Measurements from ENCODE around the gene KIFC1.
A peak's percentile ranks its signal among the peaks of the same experiment; 100 is the strongest.

KIFC1 gene

DNA sequence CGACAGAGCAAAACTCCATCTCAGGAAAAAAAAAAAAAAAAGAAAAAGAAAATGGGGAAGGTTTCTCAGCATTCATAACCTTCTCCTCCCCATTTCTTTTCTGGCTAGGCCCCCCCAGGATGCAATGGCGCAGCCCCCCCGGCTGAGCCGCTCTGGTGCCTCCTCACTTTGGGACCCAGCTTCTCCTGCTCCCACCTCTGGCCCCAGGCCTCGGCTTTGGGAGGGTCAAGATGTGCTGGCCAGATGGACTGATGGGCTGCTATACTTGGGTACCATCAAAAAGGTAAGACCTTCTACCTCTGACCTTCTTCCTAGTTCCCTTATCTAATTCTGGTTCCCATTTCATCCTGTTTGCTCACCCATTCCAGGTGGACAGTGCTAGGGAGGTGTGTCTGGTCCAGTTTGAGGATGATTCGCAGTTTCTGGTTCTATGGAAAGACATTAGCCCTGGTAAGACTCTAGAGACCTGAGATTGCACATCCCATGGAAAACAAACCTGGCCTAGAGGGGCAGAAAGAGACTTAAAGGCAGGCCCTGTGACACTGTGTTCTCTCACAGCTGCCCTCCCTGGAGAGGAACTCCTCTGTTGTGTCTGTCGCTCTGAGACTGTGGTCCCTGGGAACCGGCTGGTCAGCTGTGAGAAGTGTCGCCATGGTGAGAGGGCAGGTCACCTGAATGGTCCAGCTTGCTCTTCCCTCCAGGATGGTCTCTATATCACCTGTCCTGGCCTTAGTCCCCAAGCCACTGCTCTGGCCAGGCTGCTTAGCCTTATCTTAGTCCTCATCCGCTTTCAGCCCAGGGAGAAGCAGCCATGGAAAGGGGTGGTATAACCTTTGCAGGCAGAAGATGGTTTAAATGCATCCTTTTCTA lies 20.8 kb downstream of the KIFC1 start:
- no peak for DNase-seq

DNA sequence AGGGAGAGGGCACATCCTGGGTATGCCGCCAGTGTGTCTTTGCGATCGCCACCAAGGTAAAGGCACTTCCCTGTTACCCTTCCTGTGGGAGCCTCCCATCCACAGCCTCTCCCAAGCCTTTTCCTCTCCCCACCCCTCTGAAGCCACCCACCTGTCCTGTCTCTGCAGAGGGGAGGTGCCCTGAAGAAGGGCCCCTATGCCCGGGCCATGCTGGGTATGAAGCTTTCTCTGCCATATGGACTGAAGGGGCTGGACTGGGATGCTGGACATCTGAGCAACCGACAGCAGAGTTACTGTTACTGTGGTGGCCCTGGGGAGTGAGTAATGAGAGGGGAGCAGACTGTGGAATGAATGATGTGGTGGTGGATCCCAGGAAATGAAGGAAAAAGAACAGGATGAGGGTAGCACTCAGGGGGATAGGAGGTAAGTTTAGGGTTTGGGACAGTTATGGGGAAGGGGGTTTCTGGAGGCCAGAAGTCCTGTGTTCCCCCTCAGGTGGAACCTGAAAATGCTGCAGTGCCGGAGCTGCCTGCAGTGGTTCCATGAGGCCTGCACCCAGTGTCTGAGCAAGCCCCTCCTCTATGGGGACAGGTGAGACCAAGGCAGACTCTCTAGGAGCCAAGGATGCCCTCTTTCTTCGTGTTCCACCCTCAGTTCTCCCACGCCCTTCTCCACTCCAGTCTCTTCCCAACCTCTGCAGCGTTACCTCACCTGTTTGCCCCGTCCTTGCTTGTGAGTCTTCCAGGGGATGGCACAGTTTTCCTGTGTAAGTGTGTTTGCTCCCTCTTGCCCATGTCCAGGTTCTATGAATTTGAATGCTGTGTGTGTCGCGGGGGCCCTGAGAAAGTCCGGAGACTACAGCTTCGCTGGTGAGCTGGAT lies 21.9 kb downstream of the KIFC1 start:
- DNase-seq: no peak

GRCh38 chr6:33414592-33415271 lies 23.1 kb downstream of the KIFC1 start:
- peak; percentile 30 for DNase-seq

DNA sequence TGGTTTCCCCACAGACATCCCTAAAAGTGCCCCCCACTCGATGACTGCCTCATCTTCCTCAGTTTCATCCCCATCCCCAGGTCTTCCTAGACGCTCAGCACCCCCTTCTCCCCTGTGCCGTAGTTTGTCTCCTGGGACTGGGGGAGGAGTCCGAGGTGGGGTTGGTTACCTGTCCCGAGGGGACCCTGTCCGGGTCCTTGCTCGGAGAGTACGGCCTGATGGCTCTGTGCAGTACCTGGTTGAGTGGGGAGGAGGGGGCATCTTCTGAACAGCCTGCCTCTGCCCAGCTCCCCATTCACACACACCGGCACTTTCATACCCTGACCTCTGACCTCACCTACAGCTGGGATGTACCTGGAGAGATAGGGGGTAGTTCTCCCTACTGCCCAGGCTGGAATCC lies 24.2 kb downstream of the KIFC1 start:
- DNase-seq: no peak

DNA sequence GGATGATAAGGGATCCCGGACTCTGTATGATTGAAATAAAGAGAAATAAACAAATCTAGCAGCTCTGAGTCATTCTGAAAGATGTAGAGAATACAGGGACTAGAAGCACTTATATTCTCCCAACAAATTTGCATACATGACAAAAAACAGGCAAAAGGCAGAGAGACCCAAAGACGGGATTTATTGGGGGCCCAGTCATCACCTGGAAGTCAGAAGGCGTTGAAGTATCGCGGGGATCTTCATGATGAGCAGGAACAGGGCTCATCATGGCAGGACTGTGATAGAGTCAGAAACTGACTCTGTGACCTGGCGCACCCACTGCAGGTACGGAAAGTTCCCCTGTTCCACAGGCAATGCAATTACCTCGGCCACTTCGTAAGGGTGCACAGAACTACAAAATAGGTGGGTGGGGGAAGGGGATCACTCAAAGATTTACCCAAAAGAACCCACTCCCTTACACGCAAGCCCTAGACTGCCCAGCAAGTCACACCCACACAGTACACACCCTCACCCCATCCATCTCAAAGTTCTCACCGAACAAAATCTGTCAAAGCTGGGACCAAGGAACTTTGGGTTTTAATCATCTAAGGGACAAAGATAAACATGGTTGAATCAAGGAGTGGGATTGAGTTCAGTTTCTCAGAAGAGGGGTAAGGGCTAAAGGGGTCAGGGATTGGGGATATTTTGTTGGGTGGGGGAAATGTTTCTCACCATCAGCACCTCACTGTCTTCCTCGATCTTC lies 24.9 kb downstream of the KIFC1 start:
- DNase-seq: peak; percentile 69

GRCh38 chr6:33417128-33417902 lies 25.7 kb downstream of the KIFC1 start:
- peak; percentile 30 for DNase-seq

- DNase-seq: peak; percentile 99
Observed at GRCh38 chr6:33417903-33418689, 26.5 kb downstream of the KIFC1 start, which contains the start of gene CUTA. Gene CUTA, minus strand, starts transcription at chr6:33418107. Its CDS starts 107 bp downstream, at chr6:33418000.

DNA sequence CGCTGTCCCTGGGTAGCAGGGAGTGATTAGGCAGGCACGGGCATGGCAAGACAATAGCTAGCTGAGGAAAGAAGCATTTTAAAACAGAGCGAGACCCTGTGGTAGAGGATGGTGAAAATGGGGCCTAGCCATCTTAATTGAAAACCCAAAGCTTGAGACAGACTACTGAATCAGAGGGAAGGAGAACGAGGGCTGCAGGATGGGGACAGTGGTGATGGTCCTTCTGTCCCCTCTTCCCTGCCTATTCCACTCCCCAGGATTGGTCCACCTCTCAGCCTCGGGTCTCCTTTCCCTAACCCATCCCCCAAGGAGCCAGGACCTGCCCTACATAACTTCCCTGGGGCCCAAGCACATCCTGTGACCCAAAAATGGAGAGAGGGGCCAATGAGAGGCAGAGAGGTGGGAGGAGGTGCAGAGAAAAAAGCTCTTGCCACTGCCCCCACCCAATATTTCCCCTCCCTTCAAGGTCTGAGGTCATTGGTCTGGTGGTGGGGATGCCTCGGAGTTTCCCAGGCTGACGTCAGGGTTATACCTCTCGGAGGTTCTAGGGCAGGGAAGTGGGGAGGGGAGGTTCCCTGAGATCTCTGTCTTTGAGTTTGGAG lies 27.2 kb downstream of the KIFC1 start:
- DNase-seq: peak; percentile 80

- peak; percentile 59 for DNase-seq
Observed at GRCh38 chr6:33419580-33420490, 28.2 kb downstream of the KIFC1 start, which contains the start of gene SYNGAP1. Gene SYNGAP1, plus strand, starts transcription at chr6:33420065. Its CDS starts 200 bp downstream, at chr6:33420265.

DNA sequence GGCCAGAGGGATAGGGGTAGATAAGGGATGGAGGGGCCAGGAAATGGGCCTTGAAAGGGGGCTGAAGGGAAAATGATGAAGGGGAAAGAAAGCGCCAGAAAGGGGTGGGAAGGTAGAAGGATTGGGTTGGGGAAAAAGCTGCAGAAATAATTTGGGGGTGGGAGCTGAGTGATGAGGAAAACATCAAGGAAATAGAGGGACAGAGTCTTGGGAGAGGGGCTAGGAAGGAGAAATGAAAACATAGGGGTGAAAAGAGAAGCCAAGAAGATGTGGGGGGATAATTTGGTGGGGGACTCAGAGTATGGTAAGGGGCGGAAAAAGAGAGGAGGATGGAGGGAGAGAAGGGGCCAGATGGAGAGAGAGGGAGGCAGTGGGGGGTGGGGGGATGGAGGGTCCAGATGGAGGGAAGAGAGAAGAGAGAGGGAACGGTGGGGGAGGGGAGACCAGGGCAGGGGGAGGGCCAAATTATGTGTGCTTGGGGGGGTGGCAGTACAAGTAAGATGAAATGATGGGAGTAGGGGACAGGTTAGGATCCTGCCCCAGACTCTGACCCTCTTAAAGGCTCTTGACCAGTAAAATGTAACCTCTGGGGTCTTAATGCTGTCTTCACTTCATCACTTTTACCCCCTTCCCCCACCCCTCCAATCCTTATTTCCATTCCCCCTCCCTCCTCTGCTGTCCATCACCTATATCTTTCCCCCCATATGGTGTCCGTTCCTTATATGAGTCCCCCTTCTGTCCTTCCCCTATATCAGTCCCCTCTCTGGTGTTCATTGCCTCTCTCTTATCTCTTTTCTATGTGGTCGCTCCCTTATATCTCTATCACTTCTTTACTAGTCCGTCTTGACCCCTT lies 29.1 kb downstream of the KIFC1 start:
- DNase-seq: no peak

- no peak for DNase-seq
Observed at GRCh38 chr6:33421344-33421643, 29.7 kb downstream of the KIFC1 start.

- DNase-seq: no peak
Observed at GRCh38 chr6:33423777-33424176, 32.2 kb downstream of the KIFC1 start.

DNA sequence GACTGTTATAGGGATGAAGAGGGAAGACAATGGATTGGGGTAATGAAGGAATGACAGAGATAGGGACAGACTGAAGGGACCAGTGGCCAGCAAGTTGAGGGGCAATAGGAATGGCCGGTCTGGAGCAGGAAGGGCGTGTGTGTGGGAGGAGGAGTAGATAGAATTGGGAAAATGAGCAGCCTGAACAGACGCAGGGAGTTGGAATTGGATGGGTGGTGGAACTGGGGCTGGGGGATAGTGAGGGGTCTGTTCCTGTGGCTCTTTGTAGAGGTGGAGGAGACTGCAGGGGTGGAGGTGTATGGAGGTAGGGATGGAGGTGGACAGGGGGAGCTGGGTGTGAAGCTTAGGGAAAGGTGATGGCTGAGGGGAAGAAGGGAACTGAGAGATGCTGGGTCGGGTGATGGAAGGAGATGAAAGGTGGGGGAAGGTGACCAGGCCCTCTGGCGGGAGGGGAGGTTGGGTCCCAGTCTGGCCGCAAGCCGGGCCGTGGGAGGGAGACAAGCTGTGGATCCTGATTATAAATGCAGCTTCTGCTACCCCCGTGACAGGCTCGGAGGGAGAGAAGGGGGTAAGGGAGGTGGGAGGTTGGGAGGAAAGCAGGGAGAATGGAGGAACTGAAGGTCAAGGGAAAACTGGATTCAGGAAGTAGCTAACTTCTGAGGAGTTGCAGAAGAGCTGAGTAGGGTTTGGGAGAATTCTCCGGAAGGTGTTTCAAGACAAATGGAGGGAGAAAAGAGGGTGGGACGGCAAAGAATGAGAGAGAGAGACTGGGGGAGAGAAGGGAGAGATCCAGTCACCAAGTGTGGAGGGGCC lies 33.4 kb downstream of the KIFC1 start:
- no peak for DNase-seq

- DNase-seq: peak; percentile 87
Observed at GRCh38 chr6:33425668-33426577, 34.3 kb downstream of the KIFC1 start.

DNA sequence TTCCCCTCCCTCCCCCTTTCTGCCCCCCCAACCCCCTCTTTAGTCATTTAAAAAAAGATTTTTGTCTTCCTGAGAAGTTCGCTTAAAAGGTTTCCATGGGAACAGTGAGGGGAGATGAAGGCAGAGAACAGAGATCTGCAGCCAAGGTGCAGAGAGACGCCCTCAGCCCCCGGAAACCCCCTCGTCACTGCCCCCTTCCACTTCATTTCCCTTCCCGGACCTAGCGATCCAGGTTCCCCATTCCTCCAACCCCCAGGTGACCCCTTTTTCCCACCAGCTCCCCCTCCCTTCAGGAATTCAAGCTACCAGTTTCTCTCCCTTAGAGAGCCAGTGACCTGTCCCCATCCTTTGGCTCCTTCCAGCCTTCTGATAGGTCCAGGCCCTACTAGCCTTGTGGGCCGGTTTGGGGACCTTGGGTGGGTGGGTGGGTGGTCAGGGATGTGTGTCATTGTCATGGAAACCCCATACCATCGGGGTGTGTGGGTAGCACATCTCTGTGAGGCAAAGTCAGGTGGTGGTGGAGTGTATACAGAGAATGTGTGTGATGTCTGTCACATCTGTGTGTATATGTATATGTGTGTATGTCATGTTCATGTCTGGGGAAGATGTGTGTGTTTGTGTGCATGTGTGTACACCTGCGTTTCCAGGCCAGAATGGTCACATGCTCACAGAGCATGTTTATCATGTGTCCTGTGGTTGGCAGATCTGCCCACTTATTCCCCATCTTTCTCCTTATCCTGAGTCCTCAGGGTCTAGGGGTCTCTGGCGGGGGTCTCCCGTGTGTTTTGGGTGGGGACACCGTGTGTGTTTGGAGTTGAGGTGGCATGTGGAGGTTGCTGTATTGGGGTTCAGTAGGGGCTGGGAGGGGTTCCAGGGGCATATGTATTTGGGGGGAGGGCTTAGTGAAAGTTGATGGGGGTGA lies 35.2 kb downstream of the KIFC1 start:
- DNase-seq: peak; percentile 36

Data from activated CD4-positive, alpha-beta T cell treated with anti-CD3 and anti-CD28 coated beads, Interleukin-2, Interleukin-6, amounts not matched to agents 100 ng/mL and 50 ng/mL, durations not matched to agents 16 hours and 8 hours (primary cell).